ENCODE results near the gene GRM8. TPM values are rescaled to one million over a fixed set of nuclear protein-coding genes. Genes with fewer than 3 reads are reported as not detected.

Gene GRM8
- total RNA-seq, 4 donors from 2014 or later, result 1.0 to 5.0 TPM; not detected in 2

DNA sequence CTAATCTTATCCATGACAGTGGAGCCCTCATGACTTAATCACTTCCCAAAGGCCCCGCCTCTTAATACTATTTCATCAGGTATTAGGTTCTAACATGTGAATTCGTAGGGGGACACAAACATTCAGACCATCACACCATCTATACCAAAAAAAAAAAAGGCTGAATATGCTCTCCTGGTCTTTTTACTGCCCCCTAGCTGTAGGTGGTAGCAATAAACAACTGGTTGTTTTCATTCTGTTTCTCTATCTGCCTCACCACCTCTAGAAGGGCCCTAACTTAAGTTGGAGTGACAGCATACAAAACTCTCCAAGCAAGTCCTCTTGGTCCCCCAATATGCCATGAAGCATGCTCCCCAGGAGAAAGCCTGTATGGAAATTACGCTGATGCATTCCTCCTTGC lies 94.1 kb downstream of the GRM8 start:
- TF ChIP-seq, protein P1, sequence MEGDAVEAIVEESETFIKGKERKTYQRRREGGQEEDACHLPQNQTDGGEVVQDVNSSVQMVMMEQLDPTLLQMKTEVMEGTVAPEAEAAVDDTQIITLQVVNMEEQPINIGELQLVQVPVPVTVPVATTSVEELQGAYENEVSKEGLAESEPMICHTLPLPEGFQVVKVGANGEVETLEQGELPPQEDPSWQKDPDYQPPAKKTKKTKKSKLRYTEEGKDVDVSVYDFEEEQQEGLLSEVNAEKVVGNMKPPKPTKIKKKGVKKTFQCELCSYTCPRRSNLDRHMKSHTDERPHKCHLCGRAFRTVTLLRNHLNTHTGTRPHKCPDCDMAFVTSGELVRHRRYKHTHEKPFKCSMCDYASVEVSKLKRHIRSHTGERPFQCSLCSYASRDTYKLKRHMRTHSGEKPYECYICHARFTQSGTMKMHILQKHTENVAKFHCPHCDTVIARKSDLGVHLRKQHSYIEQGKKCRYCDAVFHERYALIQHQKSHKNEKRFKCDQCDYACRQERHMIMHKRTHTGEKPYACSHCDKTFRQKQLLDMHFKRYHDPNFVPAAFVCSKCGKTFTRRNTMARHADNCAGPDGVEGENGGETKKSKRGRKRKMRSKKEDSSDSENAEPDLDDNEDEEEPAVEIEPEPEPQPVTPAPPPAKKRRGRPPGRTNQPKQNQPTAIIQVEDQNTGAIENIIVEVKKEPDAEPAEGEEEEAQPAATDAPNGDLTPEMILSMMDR (IDR thresholded peaks at IDR 0.05), result no peak
- TF ChIP-seq POLR2A (IDR thresholded peaks at IDR 0.05), result no peak
- Histone ChIP-seq H3K36me3 (no peaks in the 10 kb centered on the region), H3K4me1 (no peaks in the 10 kb centered on the region), H3K27ac (no peak overlapping the region), H3K4me3 (no peak overlapping the region), H3K9me3 (no peaks in the 10 kb centered on the region), H3K27me3 (no peaks in the 10 kb centered on the region)
- DNase-seq, result no peak

DNA sequence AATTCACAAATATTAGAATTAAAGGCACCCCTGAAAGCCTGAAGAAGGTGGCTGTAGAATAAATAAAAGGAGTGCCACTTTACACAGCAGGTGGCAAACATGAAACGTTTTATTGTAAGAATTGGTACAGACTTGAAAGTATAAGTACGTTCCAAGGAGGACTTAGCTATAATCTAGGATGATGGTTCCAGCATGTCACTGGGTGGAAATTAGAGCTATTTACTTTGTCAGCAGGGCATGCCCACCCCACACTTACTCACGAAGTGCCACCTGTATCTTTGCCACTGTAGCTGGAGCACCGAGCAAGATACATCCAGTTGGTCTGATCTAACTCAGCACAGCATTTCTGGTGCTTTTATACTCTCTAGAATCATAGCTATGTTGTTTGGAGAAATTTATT lies 97.8 kb downstream of the GRM8 start:
- no peak for DNase-seq
- no peak overlapping the region for H3K4me3 ChIP-seq
- H3K36me3 ChIP-seq, result no peaks in the 10 kb centered on the region
- no peaks in the 10 kb centered on the region for H3K9me3 ChIP-seq
- no peaks in the 10 kb centered on the region for H3K27me3 ChIP-seq
- no peak for TF ChIP-seq POLR2A (IDR thresholded peaks at IDR 0.05)
- TF ChIP-seq, protein P1 (IDR thresholded peaks at IDR 0.05), result no peak
- H3K4me1 ChIP-seq, result no peaks in the 10 kb centered on the region
- no peak overlapping the region for H3K27ac ChIP-seq

- no peaks in the 10 kb centered on the region for H3K36me3 ChIP-seq
- H3K4me1 ChIP-seq, result no peaks in the 10 kb centered on the region
- no peak overlapping the region for H3K27ac ChIP-seq
- DNase-seq, result no peak
- no peak overlapping the region for H3K4me3 ChIP-seq
- H3K27me3 ChIP-seq, result no peaks in the 10 kb centered on the region
- H3K9me3 ChIP-seq, result no peaks in the 10 kb centered on the region
- TF ChIP-seq, protein P1 (IDR thresholded peaks at IDR 0.05), result no peak
- no peak for TF ChIP-seq POLR2A (IDR thresholded peaks at IDR 0.05)
These were observed 98.6 kb downstream of the GRM8 start for GRCh38 chr7:127154101-127154500.

DNA sequence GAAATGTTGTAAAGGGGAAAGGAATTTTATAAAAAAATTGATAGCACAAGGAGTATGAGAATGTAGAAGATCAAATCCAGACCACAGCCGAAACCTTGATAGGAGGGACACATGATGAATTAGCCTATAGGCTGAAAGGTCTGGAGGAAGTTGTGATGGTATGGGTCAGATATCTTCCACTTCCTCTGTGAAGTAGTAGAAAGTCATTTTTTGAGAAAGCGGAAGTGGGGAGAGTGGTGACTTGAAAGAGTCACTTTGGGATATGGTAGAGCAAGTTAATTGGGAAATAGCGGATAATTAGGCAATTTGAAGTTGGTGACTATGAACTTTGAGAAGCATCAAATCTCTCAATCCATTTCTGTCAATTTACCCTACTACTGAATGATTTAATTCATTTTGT lies 99.4 kb downstream of the GRM8 start:
- TF ChIP-seq POLR2A (IDR thresholded peaks at IDR 0.05), result no peak
- TF ChIP-seq, protein P1 (IDR thresholded peaks at IDR 0.05), result no peak
- no peaks in the 10 kb centered on the region for H3K27me3 ChIP-seq
- H3K4me3 ChIP-seq, result no peak overlapping the region
- no peaks in the 10 kb centered on the region for H3K9me3 ChIP-seq
- H3K4me1 ChIP-seq, result no peaks in the 10 kb centered on the region
- no peaks in the 10 kb centered on the region for H3K36me3 ChIP-seq
- no peak overlapping the region for H3K27ac ChIP-seq
- DNase-seq, result no peak

GRCh38 chr7:127152423-127152822 lies 100.3 kb downstream of the GRM8 start:
- TF ChIP-seq, protein P1 (IDR thresholded peaks at IDR 0.05), result no peak
- TF ChIP-seq POLR2A (IDR thresholded peaks at IDR 0.05), result no peak
- no peaks in the 10 kb centered on the region for H3K9me3 ChIP-seq
- no peaks in the 10 kb centered on the region for H3K27me3 ChIP-seq
- H3K27ac ChIP-seq, result no peak overlapping the region
- H3K36me3 ChIP-seq, result no peaks in the 10 kb centered on the region
- no peaks in the 10 kb centered on the region for H3K4me1 ChIP-seq
- no peak for DNase-seq
- no peak overlapping the region for H3K4me3 ChIP-seq

DNA sequence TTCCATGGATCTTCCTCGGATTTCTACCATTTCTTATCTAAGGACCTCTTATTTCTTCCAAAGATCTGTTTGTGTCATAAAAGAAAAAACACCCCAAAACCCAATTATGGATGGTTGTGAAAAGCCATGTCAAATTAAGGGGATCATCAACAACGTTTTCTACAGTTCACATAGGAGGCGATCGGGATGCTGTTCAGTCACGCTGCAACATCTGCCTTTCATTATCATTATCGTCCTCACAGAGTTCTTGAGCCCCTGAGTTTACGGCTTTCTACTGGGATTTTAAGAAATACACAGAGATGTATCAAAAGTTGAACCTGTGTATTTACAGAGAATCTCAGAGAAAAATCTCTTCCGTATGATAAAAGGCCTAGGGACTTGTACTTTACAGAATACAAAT lies 101.4 kb downstream of the GRM8 start:
- H3K4me3 ChIP-seq, result no peak overlapping the region
- no peak overlapping the region for H3K27ac ChIP-seq
- DNase-seq, result no peak
- H3K4me1 ChIP-seq, result no peaks in the 10 kb centered on the region
- no peaks in the 10 kb centered on the region for H3K36me3 ChIP-seq
- no peaks in the 10 kb centered on the region for H3K27me3 ChIP-seq
- H3K9me3 ChIP-seq, result no peaks in the 10 kb centered on the region
- no peak for TF ChIP-seq POLR2A (IDR thresholded peaks at IDR 0.05)
- TF ChIP-seq, protein P1 (IDR thresholded peaks at IDR 0.05), result no peak
